Stimulated activated CD4-positive, alpha-beta T cell treated with anti-CD3 and anti-CD28 coated beads, TNF-alpha, amount 100 ng/mL, for 4 hours (primary cell): ENCODE measurements around the gene AOX1.
"Not testable (repeated sequence)": the region's sequence is repeated elsewhere in the genome, so short reads cannot be mapped to it uniquely, and the experiment has no call there.

ENCODE experiments used
- DNase-seq, 3 experiments: peaks; one replicate each; pipeline ENCODE4 v3.0.0-alpha.2; 2020; ENCODE audit warnings: low read depth in 3 of 3

AOX1 gene

DNA sequence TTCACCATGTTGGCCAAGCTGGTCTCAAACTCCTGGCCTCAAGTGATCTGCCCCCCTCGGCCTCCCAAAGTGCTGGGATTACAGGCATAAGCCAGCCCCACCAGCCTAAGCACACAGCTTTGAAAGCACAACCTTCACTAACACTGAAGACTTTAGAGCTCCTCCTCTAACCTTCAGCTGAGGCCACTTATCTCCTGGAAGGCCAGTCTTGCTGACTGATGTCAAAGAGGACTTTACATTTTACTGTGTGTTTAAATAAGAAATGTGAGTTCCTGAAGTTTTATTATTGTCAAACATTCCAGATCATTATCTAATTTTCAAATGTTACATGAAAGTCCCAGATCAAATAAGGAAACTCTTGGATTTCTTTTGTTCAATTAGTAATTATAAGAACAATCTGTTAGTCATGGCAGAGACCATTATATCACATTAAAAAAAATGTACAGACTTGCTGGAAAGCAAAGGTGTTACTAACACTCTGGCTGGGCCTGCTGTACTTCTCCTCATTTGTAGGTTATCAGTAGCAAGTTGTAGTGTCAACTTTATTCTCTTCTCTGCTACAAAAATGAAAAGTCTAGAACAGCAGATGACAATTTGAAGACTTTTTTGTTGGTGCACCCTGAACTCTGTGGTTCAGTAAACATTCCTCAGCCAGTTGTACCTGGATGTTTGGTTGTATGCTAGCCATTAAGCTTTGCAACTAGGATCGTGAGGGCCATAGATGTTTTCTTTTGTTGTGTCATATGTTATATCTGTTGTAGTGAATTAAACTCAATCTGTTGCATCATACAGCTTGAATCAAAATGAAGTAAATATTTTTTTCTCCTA is 80.0 kb downstream of the AOX1 start:
- no peak for DNase-seq

DNA sequence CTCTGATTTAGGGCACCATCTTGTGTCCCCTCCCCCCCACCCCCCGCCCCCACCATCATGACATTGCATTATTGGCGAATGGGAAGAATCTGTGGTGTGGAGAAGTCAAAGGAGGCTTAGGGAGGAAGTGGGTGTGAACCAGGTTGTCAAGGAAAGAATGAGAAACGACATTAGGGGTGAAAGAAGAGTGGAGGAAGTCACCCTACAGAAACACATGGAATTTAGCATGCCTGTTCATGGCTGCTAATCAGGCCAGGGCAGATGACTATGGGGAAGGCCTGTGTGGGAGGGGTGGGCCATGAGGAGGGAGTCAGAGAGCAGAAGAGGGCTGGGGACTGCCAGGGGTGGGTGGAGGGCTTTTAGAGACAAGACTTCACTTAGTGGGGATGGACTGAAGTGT is 81.6 kb downstream of the AOX1 start:
- DNase-seq = no peak

DNA sequence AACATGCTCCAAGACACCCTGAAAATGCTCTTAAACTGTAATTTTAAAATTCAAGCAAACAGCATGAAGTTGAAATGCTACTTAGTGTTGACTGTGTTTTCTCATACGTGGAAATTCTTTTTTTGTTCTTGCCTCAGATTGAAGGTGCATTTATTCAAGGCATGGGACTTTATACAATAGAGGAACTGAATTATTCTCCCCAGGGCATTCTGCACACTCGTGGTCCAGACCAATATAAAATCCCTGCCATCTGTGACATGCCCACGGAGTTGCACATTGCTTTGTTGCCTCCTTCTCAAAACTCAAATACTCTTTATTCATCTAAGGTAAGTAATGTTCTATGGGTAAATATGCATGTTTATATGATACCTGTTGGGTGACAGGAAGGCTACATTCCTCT is 82.7 kb downstream of the AOX1 start:
- DNase-seq = no peak

GRCh38 chr2:200669308-200669707 is 83.5 kb downstream of the AOX1 start:
- no peak for DNase-seq

DNA sequence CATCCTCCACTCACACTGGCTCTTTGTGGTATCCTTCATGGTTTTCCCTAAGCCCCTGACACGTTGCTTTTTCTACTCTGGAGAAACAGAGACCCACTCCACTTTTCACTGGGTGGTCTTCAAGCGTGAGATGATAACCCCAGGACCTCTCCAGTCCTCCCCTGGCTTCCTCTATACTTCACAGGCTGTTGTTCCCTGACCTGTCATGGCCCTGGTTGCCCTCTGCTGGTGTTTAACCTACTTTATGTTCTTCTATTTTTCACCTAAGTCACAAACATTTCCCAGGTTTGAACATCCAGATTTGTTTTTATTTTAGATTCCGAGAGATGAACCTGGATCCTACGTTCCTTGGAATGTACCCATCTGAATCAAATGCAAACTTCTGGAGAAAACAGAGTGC is 84.5 kb downstream of the AOX1 start:
- DNase-seq = no peak

DNA sequence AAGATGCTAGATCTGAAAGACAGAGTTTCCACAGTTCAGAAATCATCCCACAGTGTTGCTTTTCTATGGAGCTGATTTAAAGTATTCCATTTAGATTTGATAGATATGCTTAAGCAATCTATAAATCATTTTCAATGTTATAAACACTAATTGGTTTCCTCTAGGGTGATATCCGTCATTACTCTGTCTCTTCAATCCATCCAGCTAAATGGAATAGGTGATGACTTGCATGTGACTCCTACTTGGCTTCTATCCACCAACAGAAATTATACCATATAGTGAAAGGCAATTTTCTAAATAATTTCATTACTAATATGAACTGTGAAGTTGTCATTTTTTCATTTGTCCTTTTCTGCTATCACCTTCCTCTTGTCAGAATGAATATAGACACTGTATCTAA is 84.9 kb downstream of the AOX1 start:
- DNase-seq = no peak

DNA sequence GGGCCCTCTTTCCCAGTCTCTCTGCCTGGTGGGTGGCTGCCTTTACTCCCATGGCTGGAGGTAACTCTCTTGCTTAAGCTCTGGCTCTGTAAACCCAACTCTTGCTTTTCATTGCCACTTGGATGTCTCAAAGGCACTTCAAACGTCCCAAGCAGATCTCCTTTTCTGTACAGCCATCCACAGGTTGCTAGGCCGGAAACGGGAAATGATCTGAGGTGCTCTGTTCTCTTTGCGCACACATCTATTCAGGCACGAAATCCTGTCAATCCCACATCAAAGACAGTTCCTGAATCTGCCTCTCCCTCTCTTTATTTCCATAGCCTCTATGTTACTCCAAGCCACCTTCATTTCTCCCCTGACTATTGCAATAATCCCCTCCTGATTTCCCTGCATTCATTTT is 87.4 kb downstream of the AOX1 start:
- DNase-seq = no peak

DNA sequence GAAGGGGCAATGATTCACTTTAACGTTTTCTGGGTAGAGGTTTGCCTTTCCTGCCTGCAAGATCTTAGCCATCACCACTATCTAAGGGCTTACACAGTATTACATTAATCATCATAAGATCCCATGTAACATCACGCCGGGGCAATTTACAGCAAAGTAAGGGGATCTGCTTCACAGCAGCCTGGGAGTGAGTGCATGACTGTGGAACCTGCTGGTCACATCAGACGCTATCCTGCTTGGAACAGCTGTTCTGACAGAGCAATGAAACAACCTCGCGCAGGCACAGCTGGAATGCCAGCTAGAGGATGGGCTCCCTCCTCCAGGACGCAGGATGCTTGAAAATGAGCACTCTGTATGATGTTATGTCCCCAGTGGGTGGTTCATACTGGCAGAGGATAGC is 89.0 kb downstream of the AOX1 start:
- DNase-seq = no peak

DNA sequence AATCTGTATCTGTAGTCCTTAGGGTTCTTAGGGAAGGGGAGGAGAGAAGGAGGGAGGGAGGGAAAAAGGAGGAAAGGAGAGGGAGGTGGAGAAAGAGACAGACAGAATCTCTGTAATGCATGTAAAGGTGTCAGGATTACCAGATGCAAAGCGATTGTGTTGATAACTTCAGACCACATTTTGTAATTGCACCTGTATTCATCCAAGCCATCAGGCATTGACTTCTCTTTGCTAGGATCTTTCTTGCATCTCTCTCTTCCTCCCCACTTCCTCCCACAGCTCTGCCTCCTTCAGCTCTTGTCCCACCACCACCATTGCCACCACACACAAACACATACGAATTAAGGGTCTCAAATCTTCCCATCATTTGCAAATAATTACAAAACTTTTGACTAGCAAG is 91.4 kb downstream of the AOX1 start:
- DNase-seq = no peak

DNA sequence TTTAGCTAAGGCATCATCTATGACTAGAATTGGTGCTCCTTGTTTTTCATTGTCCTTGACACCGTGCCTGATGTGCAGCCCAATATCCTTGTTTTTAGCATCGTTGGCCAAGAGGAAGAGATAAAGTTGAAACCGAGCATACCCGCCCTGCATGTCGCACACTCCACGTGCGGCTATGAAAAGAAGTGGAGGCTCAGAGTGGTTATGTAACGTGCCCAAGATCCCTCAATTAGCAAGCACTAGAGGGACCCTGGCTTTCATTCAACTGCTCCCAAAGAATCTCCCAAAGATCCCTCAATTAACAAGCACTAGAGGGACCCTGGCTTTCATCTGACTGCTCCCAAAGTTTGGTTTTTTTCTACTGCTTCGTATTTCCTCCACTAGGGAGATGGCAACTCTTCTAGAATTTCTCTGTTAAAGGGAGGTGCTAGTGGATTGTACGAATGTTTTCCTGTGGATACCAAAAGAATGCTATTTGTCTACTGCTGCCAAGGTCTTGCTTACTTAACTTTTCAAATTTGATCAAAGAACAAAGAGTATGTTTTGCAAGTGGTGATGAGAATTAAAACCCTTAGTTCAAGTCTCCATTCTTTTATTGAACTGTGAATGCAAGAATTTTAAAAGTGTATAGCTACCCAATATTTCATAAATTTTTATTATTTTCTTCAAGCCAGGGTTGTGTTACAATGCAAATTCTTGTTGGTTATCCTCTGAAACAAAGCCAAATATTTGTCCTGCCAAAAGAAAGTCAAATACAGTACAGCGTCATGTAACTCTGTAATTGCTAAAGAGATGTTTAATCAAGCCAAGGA is 92.1 kb downstream of the AOX1 start:
- no peak for DNase-seq

- DNase-seq = no peak
Measured at GRCh38 chr2:200679127-200679526, 93.3 kb downstream of the AOX1 start.

DNA sequence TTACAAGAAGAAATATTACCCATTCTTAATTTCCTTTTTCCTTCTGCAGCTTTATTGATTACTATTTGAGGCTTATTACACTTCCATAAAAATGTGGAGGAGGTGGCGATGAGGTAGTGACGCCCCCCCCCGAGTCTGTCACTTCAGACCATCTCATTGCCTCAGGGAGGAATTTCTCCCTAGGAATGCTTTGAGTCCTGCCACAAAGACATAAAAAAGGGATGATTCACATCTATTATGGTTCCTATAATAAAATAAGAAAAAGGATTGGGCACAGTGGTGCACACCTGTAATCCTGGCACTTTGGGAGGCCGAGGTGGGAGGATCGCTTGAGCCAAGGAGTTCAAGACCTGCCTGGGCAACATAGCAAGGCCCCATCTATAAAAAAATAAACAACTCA is 93.7 kb downstream of the AOX1 start:
- DNase-seq = no peak

- DNase-seq = no peak
Measured at GRCh38 chr2:200681697-200682096, 95.9 kb downstream of the AOX1 start.

GRCh38 chr2:200682407-200682806 is 96.6 kb downstream of the AOX1 start:
- not testable (repeated sequence) for DNase-seq

GRCh38 chr2:200687922-200688920 is 102.4 kb downstream of the AOX1 start:
- no peak for DNase-seq

GRCh38 chr2:200689115-200689514 is 103.3 kb downstream of the AOX1 start:
- no peak for DNase-seq

GRCh38 chr2:200693836-200694470 is 108.1 kb downstream of the AOX1 start:
- DNase-seq = no peak

- no peak for DNase-seq
Measured at GRCh38 chr2:200695191-200695590, 109.4 kb downstream of the AOX1 start.

DNA sequence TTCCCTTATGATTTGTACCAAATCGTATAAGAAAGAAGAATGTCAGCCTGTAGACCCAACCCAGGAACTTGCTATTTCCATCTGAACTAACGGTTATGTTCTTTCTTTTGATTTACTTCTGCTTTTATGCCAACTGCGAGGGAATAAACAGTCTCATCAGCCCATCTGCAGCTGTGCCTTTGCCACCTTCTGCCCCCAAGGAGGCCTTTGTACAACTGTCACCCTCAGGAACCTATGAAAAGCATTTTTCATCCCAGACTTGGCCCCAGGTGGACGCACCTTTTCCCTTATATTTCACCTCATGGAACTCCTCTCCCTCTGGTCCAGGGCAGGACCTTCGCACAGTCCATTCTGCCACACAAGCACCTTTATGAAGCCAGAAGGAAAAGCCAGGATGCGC is 109.8 kb downstream of the AOX1 start:
- DNase-seq = no peak

DNA sequence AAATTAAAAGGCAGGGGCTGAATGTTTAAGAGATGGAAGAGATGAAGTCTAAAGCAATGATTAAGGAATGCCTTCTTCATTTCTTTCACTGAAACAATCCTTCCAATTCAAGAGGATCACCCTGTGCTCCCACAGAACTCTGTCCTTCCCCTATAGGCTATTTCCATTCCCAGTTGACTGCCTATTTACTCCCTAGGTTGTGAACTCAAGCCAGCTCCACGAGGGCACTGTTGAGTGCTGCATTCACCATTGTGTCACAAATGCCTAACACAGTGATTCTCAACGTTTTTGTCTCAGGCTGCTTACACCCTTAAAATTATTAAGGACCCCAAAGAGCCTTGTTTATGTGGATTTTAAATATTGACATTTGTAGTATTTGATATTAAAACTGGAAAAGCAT is 112.4 kb downstream of the AOX1 start:
- DNase-seq = no peak

- DNase-seq = no peak
Measured at GRCh38 chr2:200699310-200699709, 113.5 kb downstream of the AOX1 start.
